Activated CD8-positive, alpha-beta T cell treated with anti-CD3 and anti-CD28 coated beads, Interleukin-2, amount 10 ng/mL, durations not matched to agents 7 days and 5 days (primary cell): Measurements from ENCODE around the gene S100A16. TPM values are rescaled to one million over a fixed set of nuclear protein-coding genes. Genes with fewer than 3 reads are reported as not detected.

Experiments
- ATAC-seq: fragments of 150-1000 bp; cut with Tn5 transposase; one replicate; pipeline ENCODE4 v1.10.0; 2021; ENCODE audit warnings: moderate library complexity
- CTCF ChIA-PET: fragments of 350-600 bp; sonication (Branson Sonifier 250); formaldehyde crosslinking; loops from one replicate; lab custom pipeline; 2021; ENCODE audit warnings: antibody characterized with exemption; lab: Charles Lee
- POLR2A ChIA-PET: fragments of 350-600 bp; sonication (Branson Sonifier 250); formaldehyde crosslinking; loops from one replicate; lab custom pipeline; 2021; ENCODE audit warnings: antibody characterized with exemption; lab: Charles Lee
- DNase-seq: peaks from one replicate; pipeline ENCODE4 v3.0.0-alpha.2; 2020
- H3K27ac Mint-ChIP-seq: one replicate; pipeline ENCODE4 v1.8.0; 2021; ENCODE audit warnings: mild to moderate bottlenecking, mixed read lengths
- H3K27me3 Mint-ChIP-seq: one replicate; pipeline ENCODE4 v1.8.0; 2021; ENCODE audit warnings: low read depth, mixed read lengths
- H3K36me3 Mint-ChIP-seq: one replicate; pipeline ENCODE4 v1.8.0; 2021; ENCODE audit warnings: low read depth, mixed read lengths
- H3K4me1 Mint-ChIP-seq: one replicate; pipeline ENCODE4 v1.8.0; 2021; ENCODE audit warnings: low read depth, mixed read lengths
- H3K4me3 Mint-ChIP-seq: one replicate; pipeline ENCODE4 v1.8.0; 2021; ENCODE audit warnings: mild to moderate bottlenecking, mixed read lengths
- H3K9me3 Mint-ChIP-seq: one replicate; pipeline ENCODE4 v1.8.0; 2022; ENCODE audit warnings: mixed read lengths; ENCODE audit not compliant: insufficient read depth
- total RNA-seq, 2 experiments: library from RNA; stranded (reverse); gene quantifications; one replicate each; pipeline ENCODE4 v1.2.3, GENCODE V29; 2021

The S100A16 gene
- total RNA-seq, 2 experiments from 2014 or later: not detected

DNA sequence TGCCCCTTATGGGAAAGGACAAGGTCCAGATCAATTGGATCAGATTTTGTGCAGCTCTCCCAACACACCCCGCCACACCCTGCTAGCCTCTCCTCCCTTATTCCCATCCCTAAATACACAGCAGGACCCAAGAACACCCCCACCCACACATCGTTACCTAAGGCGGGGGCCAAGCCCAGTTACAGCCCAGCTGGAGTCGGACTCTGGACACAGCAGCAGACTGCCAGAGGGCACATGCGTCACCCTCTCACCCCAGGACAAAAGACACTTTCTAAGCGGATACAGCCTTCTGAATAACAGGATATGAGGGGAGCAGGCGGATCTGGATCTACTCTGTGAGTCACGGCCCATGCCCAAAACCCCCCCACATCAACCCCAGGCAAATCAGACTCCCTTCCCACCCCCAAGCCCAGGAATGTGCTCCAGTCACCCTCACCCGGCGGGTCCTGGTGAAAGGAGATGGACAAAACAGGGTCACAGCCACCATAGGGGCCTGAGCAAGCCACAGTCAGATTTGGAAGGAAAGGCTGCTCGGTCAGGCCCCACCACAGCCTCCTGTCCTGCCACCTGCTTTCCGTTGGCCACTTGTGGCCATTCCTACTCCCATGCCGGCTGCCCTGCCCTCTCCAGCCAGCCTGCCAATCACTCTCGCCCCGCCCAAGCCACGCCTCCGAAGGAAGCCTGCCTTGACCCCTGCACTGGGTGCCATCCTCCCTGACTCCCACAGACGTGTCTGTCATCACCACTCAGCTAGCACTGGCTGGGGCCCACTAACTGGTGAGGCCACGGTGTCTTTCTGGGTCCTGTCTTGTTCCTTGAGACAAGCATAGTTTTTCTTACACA is 4.0 kb downstream of the S100A16 start:
- no peaks in the 10 kb centered on the region for H3K9me3 Mint-ChIP-seq
- DNase-seq: no peak
- no peak for ATAC-seq
- no peaks in the 10 kb centered on the region for H3K27me3 Mint-ChIP-seq
- CTCF ChIA-PET: no interaction called here
- H3K27ac Mint-ChIP-seq: no peak overlapping the region
- no peaks in the 10 kb centered on the region for H3K36me3 Mint-ChIP-seq
- H3K4me3 Mint-ChIP-seq: no peak overlapping the region
- H3K4me1 Mint-ChIP-seq: no peaks in the 10 kb centered on the region
- POLR2A ChIA-PET: no interaction called here

GRCh38 chr1:153608089-153608682 is 4.8 kb downstream of the S100A16 start:
- Mint-ChIP-seq H3K4me3 (no peak overlapping the region), H3K36me3 (no peaks in the 10 kb centered on the region), H3K9me3 (no peaks in the 10 kb centered on the region), H3K27me3 (no peaks in the 10 kb centered on the region), H3K27ac (no peak overlapping the region), H3K4me1 (no peaks in the 10 kb centered on the region)
- no peak for ATAC-seq
- DNase-seq: no peak
- ChIA-PET CTCF (interaction anchor here (1.1 to 1.3 kb wide), 2 partner anchors 9 to 97 kb away, joined by 5 to 6 read pairs; no protein-coding TSS in a partner anchor), POLR2A (interaction anchor here (0.9 kb wide), 1 partner anchor 31 kb away, joined by 3 read pairs; no protein-coding TSS in a partner anchor)

DNA sequence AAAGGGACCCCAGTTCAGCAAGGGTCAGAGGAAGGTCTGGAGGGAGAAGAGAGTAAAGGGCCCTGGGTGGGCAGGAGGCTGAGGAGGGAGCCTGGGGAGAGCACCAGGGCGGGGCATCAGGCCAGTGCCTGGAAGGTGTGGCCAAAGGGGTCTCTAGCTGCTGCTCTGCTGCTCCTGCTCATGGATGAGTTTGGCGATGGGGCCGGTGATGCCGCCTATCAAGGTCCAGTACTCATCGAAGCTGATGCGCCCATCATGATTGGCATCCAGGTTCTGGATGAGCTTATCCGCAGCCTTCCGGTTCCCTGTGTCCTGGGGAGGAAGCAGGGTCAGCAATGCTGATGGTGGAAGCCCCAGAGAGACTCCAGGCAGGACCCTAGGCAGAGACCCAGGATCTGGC is 5.6 kb downstream of the S100A16 start:
- H3K4me1 Mint-ChIP-seq: peaks cover 2% of the 10 kb centered on the region
- ATAC-seq: no peak
- CTCF ChIA-PET: interaction anchor here (1.0 to 1.3 kb wide), 3 partner anchors 10 to 96 kb away, joined by 3 to 6 read pairs (median 5); partner anchors contain the start of gene S100A13
- H3K27ac Mint-ChIP-seq: no peak overlapping the region
- no peaks in the 10 kb centered on the region for H3K27me3 Mint-ChIP-seq
- no peaks in the 10 kb centered on the region for H3K9me3 Mint-ChIP-seq
- H3K36me3 Mint-ChIP-seq: no peaks in the 10 kb centered on the region
- POLR2A ChIA-PET: interaction anchor here (0.9 kb wide), 1 partner anchor 30 kb away, joined by 3 read pairs; no protein-coding TSS in a partner anchor
- DNase-seq: no peak
- no peak overlapping the region for H3K4me3 Mint-ChIP-seq

DNA sequence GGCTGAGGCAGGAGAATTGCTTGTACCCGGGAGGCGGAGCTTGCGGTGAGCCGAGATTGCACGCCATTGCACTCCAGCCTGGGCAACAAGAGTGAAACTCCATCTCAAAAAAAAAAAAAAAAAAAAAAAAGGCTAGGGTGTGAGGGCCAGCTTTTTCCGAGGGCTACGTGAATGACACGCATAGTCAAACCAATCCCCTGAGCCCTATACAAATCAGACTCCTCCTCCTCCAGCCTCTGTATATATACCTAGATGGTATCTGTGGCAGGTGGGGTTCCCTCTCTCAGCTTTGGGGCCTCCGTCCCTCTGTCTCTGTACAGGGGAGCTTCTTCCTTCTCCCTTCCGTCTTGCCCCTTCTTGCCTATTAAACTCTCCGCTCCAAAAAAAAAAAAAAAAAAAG is 6.7 kb downstream of the S100A16 start:
- ATAC-seq (no peak), DNase-seq (no peak)
- Mint-ChIP-seq H3K36me3 (no peaks in the 10 kb centered on the region), H3K27ac (no peak overlapping the region), H3K9me3 (no peaks in the 10 kb centered on the region), H3K4me1 (peaks cover 6% of the 10 kb centered on the region), H3K4me3 (no peak overlapping the region), H3K27me3 (no peaks in the 10 kb centered on the region)
- ChIA-PET CTCF (interaction anchor here (1.3 kb wide), 2 partner anchors 10 to 12 kb away, joined by 3 to 5 read pairs; partner anchors contain the start of gene S100A14), POLR2A (no interaction called here)

- ChIA-PET CTCF (interaction anchor here (1.3 to 3.4 kb wide), 5 partner anchors 15 to 93 kb away, joined by 3 to 21 read pairs (median 5); no protein-coding TSS in a partner anchor), POLR2A (interaction anchor here (0.5 kb wide), 1 partner anchor 24 kb away, joined by 3 read pairs; the partner anchor contains the start of gene S100A13)
- Mint-ChIP-seq H3K4me1 (peaks cover 15% of the 10 kb centered on the region), H3K27me3 (no peaks in the 10 kb centered on the region), H3K4me3 (no peak overlapping the region), H3K36me3 (no peaks in the 10 kb centered on the region), H3K27ac (no peak overlapping the region), H3K9me3 (no peaks in the 10 kb centered on the region)
- ATAC-seq: no peak
- no peak for DNase-seq
These were observed 10.2 kb downstream of the S100A16 start for GRCh38 chr1:153602749-153603148.

GRCh38 chr1:153599847-153600246 is 13.1 kb downstream of the S100A16 start:
- no peak overlapping the region for H3K27ac Mint-ChIP-seq
- POLR2A ChIA-PET: no interaction called here

GRCh38 chr1:153598309-153599172 is 14.4 kb downstream of the S100A16 start:
- H3K4me1 Mint-ChIP-seq: peaks cover 15% of the 10 kb centered on the region
- H3K36me3 Mint-ChIP-seq: no peaks in the 10 kb centered on the region
- peaks cover 3% of the 10 kb centered on the region for H3K27me3 Mint-ChIP-seq
- H3K27ac Mint-ChIP-seq: peak overlapping the region; percentile 71
- H3K9me3 Mint-ChIP-seq: no peaks in the 10 kb centered on the region
- POLR2A ChIA-PET: interaction anchor here (0.6 to 1.9 kb wide), 5 partner anchors 35 to 550 kb away, joined by 3 to 8 read pairs (median 3); partner anchors contain the start of genes CHTOP, S100A4 and S100A6
- DNase-seq (peak; percentile 55), ATAC-seq (peak; percentile 84)
- no peak overlapping the region for H3K4me3 Mint-ChIP-seq
- CTCF ChIA-PET: interaction anchor here (1.0 to 1.9 kb wide), 7 partner anchors 17 to 198 kb away, joined by 3 to 9 read pairs (median 6); partner anchors contain the start of gene S100A14

More at GRCh38 chr1:153599847-153600246, 13.1 kb downstream of the S100A16 start:
- CTCF ChIA-PET: interaction anchor here (1.6 kb wide), 1 partner anchor 18 kb away, joined by 5 read pairs; no protein-coding TSS in a partner anchor
- H3K36me3 Mint-ChIP-seq: no peaks in the 10 kb centered on the region
- DNase-seq (no peak), ATAC-seq (no peak)
- H3K4me3 Mint-ChIP-seq: no peak overlapping the region
- peaks cover 15% of the 10 kb centered on the region for H3K4me1 Mint-ChIP-seq
- H3K27me3 Mint-ChIP-seq: no peaks in the 10 kb centered on the region
- H3K9me3 Mint-ChIP-seq: no peaks in the 10 kb centered on the region

- Mint-ChIP-seq H3K4me3 (no peak overlapping the region), H3K27ac (peak overlapping the region; percentile 8), H3K36me3 (no peaks in the 10 kb centered on the region), H3K9me3 (no peaks in the 10 kb centered on the region), H3K27me3 (peaks cover 3% of the 10 kb centered on the region), H3K4me1 (peaks cover 11% of the 10 kb centered on the region)
- ChIA-PET POLR2A (no interaction called here), CTCF (interaction anchor here (1.5 to 1.9 kb wide), 2 partner anchors 87 to 102 kb away, joined by 5 to 7 read pairs; no protein-coding TSS in a partner anchor)
- DNase-seq: no peak
- ATAC-seq: no peak
These were observed 15.7 kb downstream of the S100A16 start for GRCh38 chr1:153597206-153597605.

- Mint-ChIP-seq H3K36me3 (no peaks in the 10 kb centered on the region), H3K4me1 (no peaks in the 10 kb centered on the region), H3K9me3 (no peaks in the 10 kb centered on the region), H3K27me3 (peaks cover 3% of the 10 kb centered on the region), H3K4me3 (no peak overlapping the region), H3K27ac (no peak overlapping the region)
- CTCF ChIA-PET: interaction anchor here (1.2 to 1.9 kb wide), 5 partner anchors 11 to 82 kb away, joined by 4 to 5 read pairs (median 4); no protein-coding TSS in a partner anchor
- no peak for DNase-seq
- no peak for ATAC-seq
- POLR2A ChIA-PET: interaction anchor here (0.8 kb wide), 1 partner anchor 57 kb away, joined by 3 read pairs; the partner anchor contains the start of gene S100A6
These were observed 20.2 kb downstream of the S100A16 start for GRCh38 chr1:153592748-153593147.

- ChIA-PET CTCF (interaction anchor here (0.5 kb wide), 1 partner anchor 1147 kb away, joined by 3 read pairs; no protein-coding TSS in a partner anchor), POLR2A (interaction anchor here (0.8 kb wide), 1 partner anchor 56 kb away, joined by 3 read pairs; no protein-coding TSS in a partner anchor)
- H3K9me3 Mint-ChIP-seq: no peaks in the 10 kb centered on the region
- H3K4me3 Mint-ChIP-seq: no peak overlapping the region
- no peak for ATAC-seq
- H3K36me3 Mint-ChIP-seq: no peaks in the 10 kb centered on the region
- H3K4me1 Mint-ChIP-seq: no peaks in the 10 kb centered on the region
- H3K27me3 Mint-ChIP-seq: peaks cover 15% of the 10 kb centered on the region
- H3K27ac Mint-ChIP-seq: no peak overlapping the region
- no peak for DNase-seq
These were observed 24.5 kb downstream of the S100A16 start for GRCh38 chr1:153588482-153588881.
